Epithelial cell of proximal tubule (primary cell): ENCODE data around the gene LIPG. TPM values are rescaled to one million over a fixed set of nuclear protein-coding genes. Genes with fewer than 3 reads are reported as not detected.

ENCODE experiments used
- DNase-seq: peaks from one replicate; pipeline ENCODE4 v3.0.0-alpha.2; 2011; ENCODE audit warnings: low read depth
- H3K4me3 ChIP-seq: 2 replicates; pipeline ENCODE4 v1.5.1; 2011; ENCODE audit warnings: low read depth, mild to moderate bottlenecking, low read length
- CTCF ChIP-seq: conservative IDR thresholded peaks from 2 replicates; pipeline ENCODE4 v1.5.1; 2012; ENCODE audit warnings: low read depth, mild to moderate bottlenecking, low read length
- total RNA-seq: library from RNA; depleted of rRNA; stranded (reverse); fragments of >200 nt; gene quantifications from 2 replicates; pipeline ENCODE4 v1.2.3, GENCODE V29; 2015

LIPG gene
- total RNA-seq, 1 donor from 2014 or later = 117 TPM

- H3K4me3 ChIP-seq = no peak overlapping the region
- no peak for TF ChIP-seq CTCF
- DNase-seq = no peak
Measured at GRCh38 chr18:49626842-49627467, 65.1 kb downstream of the LIPG start.

- no peak overlapping the region for H3K4me3 ChIP-seq
- no peak for DNase-seq
- no peak for TF ChIP-seq CTCF
Measured at GRCh38 chr18:49628119-49628518, 66.3 kb downstream of the LIPG start.

GRCh38 chr18:49628881-49629795, 67.3 kb downstream of the LIPG start:
- peak; percentile 60 for TF ChIP-seq CTCF
- no peak overlapping the region for H3K4me3 ChIP-seq
- no peak for DNase-seq

- DNase-seq = peak; percentile 83
- no peak for TF ChIP-seq CTCF
- no peak overlapping the region for H3K4me3 ChIP-seq
Measured at GRCh38 chr18:49630246-49630699, 68.4 kb downstream of the LIPG start.

- no peak for TF ChIP-seq CTCF
- no peak overlapping the region for H3K4me3 ChIP-seq
- DNase-seq = no peak
Measured at GRCh38 chr18:49631146-49631866, 69.4 kb downstream of the LIPG start.

GRCh38 chr18:49632588-49632987, 70.7 kb downstream of the LIPG start:
- DNase-seq = no peak
- TF ChIP-seq CTCF = no peak
- no peak overlapping the region for H3K4me3 ChIP-seq
